GM21515 (cell line): ENCODE results near the gene CEBPA.

Experiments used
- ATAC-seq: cut with Tn5 transposase; IDR thresholded peaks from one replicate; pipeline ENCODE4 v1.9.1; 2021; ENCODE audit not compliant: unreplicated experiment

The CEBPA gene

DNA sequence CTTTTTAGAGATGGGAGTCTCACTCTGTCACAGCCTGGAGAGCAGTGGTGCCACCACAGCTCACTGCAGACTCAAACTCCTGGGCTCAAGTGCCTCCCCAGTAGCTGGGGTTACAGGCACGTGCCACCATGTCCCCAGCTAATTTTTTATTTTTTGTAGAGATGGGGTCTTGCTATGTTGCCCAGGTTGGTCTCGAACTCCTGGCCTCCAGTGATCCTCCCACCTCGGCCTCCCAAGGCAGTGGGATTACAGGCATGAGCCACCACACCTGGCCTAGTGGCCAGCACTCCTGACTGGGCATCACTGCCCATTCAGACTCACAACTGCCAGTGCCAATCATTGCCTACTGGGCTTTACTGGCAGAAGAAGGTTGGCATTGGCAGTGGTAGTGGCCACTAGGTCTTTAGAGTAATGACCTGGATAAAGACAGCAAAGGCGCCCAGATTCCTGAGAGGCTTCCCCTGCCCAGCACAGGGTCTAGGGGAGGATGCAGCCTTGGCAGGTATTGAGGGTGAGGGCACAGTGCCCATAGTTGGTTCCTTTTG is 49.8 kb downstream of the CEBPA start:
- no peak for ATAC-seq

DNA sequence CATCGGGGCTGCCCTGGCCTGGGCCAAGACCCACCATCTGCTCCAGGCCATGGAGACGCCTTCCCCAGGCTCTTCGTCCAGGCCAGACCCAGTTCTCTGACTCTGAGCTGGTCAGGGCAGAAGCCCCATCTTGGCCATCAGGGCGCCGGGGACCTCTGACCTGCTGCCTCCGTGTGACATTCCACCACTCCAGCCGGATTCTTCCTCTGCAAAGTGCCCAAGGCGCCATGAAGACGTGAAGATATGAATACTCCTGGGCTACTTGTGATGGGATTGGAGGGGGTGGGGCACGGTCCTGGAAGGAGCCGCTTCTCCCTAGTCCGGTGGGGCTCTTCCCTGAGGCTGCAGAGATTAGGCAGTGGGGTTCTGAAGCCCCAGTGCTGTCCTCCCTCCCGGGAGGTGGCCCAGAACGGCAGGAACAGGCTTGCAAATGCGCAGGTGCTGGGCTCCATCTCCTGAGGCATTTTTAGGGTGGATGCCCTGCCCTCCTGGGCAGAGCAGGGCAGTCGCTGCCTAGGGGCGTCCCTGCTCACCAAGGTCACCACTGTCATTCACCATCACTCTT is 50.7 kb downstream of the CEBPA start:
- no peak for ATAC-seq

DNA sequence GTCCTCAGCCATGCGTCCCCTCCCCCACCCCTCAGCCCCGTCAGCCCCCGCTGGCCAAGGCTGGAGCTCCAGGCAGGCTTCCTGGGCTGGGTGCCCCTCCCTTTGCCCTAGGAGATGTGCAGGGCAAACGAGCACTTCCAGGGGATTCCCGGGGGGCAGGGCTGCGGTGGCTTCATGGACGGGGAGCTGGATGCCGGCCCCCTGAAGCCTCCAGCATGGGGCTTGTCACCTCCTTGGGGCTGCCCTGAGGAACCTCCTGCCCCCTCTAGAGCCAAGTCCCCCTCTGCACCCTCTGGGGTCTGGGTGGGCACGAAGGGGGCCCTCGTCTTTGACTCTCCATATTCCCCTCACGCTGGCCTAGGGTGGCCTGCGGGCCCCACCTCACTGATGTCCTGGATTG is 51.3 kb downstream of the CEBPA start:
- ATAC-seq, result no peak

DNA sequence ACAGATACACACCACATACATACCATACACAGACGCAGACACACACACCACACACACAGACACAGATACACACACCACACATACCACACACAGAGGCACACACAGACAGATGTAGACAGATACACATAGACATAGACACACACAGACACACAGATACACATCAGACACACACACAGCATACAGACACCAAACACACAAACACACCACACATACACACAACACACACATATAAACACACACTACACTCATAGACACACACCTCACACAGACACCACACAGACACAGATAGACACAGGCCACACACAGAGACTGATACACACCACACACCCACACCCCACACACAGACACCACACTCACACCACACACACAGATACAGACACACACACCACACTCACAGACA is 51.8 kb downstream of the CEBPA start:
- no peak for ATAC-seq
